Lung (tissue), 12 donors: ENCODE measurements around the gene ATP6V0D1. TPM values are rescaled to one million over a fixed set of nuclear protein-coding genes. Genes with fewer than 3 reads are reported as not detected.

Source experiments
- ATAC-seq: fragments of 200-7000 bp; cut with Tn5 transposase; one replicate; pipeline ENCODE4 v1.9.1; 2020; ENCODE audit warnings: moderate number of reproducible peaks; ENCODE audit not compliant: insufficient read depth, low FRiP score
- DNase-seq, 3 donors: peaks; one replicate each; pipeline ENCODE4 v3.0.0-alpha.2; 2013 to 2017
- H3K27ac ChIP-seq, 2 donors: one replicate each; pipeline ENCODE4 v1.5.1; 2013; ENCODE audit warnings: mild to moderate bottlenecking in 2 of 2, moderate library complexity in 2 of 2, control low read depth in 1 of 2, inconsistent platforms in 1 of 2, low read depth in 1 of 2, low read length in 1 of 2
- H3K27me3 ChIP-seq, 3 donors: one replicate each; pipeline ENCODE4 v1.5.1; 2013; ENCODE audit warnings: low read length in 2 of 3; ENCODE audit not compliant: control insufficient read depth in 3 of 3, insufficient read depth in 3 of 3
- H3K36me3 ChIP-seq, 4 donors: one replicate each; pipeline ENCODE4 v1.5.1; 2013; ENCODE audit warnings: low read length in 4 of 4, mild to moderate bottlenecking in 1 of 4, moderate library complexity in 1 of 4; ENCODE audit not compliant: control insufficient read depth in 4 of 4, insufficient read depth in 4 of 4
- H3K4me1 ChIP-seq, 5 donors: one replicate each; pipeline ENCODE4 v1.5.1; 2013; ENCODE audit warnings: low read length in 5 of 5, mild to moderate bottlenecking in 2 of 5, moderate library complexity in 1 of 5; ENCODE audit not compliant: control insufficient read depth in 5 of 5, insufficient read depth in 5 of 5
- H3K4me3 ChIP-seq: one replicate; pipeline ENCODE4 v1.5.1; 2013; ENCODE audit warnings: mild to moderate bottlenecking, control low read depth, moderate library complexity
- H3K9ac ChIP-seq, 2 donors: one replicate each; pipeline ENCODE4 v1.5.1; 2013; ENCODE audit warnings: low read length in 2 of 2, control low read depth in 1 of 2; ENCODE audit not compliant: insufficient read depth in 1 of 2
- H3K9me3 ChIP-seq, 4 donors: one replicate each; pipeline ENCODE4 v1.5.1; 2013; ENCODE audit warnings: low read length in 3 of 4, mild to moderate bottlenecking in 1 of 4, moderate library complexity in 1 of 4; ENCODE audit not compliant: control insufficient read depth in 4 of 4, insufficient read depth in 3 of 4
- CTCF ChIP-seq: IDR thresholded peaks from 2 replicates; pipeline ENCODE4 v1.5.1; 2012; ENCODE audit warnings: mild to moderate bottlenecking; ENCODE audit errors: control extremely low read depth, extremely low read depth
- WGBS, 2 donors: extraction: QIAGEN DNeasy Blood & Tissue Kit; methylation state at CpG; one replicate each; pipeline ENCODE4 v1.1.7; 2013; 5-methylcytosine and 5-hydroxymethylcytosine counted together
- polyA plus RNA-seq, 2 donors: library from polyadenylated mRNA; stranded (reverse); fragments of 200-250 nt; gene quantifications; one replicate each; pipeline ENCODE4 v1.2.1, GENCODE V29; 2013
- total RNA-seq, 2 donors: library from RNA; depleted of rRNA in 1 of 2; stranded (reverse); fragments of >200 nt in 1 of 2; gene quantifications; one replicate each; pipeline ENCODE4 v1.2.1, GENCODE V29; 2014 to 2021
- donor health status: control.
- donor health status: control.
- donor health status: Bipolar disorder and iron deficiency.
- donor health status: healthy.
- donor health status: DM: yes; HTN: yes; CAD: no.

ATP6V0D1 gene
- total and polyA plus RNA-seq, 4 donors = 39.6 to 249 (median 136) TPM

GRCh38 chr16:67483731-67484525 is 3.0 kb upstream of the ATP6V0D1 start:
- Histone ChIP-seq H3K27me3 (no peaks in the 10 kb centered on the region), H3K4me3 (no peak overlapping the region), H3K9ac (no peak overlapping the region), H3K4me1 (peaks cover 0 to 22% (median 4%) of the 10 kb centered on the region in 5 donors), H3K27ac (no peak overlapping the region), H3K36me3 (peaks cover 0 to 2% (median 0%) of the 10 kb centered on the region in 4 donors), H3K9me3 (no peaks in the 10 kb centered on the region)
- no peak for TF ChIP-seq CTCF
- 84 to 90% methylated on average over 12 of the region's 12 CpGs for WGBS, 2 donors
- DNase-seq = no peak
- ATAC-seq = no peak

GRCh38 chr16:67483150-67483549 is 2.2 kb upstream of the ATP6V0D1 start, which contains the start of gene AGRP:
Gene AGRP (minus strand): TSS chr16:67483547. CDS start chr16:67483398, 149 bp downstream.
- WGBS, 2 donors = 91 to 96% methylated on average over 3 to 6 of the region's 6 CpGs
- Histone ChIP-seq H3K36me3 (peaks cover 0 to 2% (median 0%) of the 10 kb centered on the region in 4 donors), H3K4me3 (no peak within 1 kb of the TSS), H3K27ac (peak within 1 kb of the TSS in 1 of 2 donors; percentile 13), H3K27me3 (no peaks in the 10 kb centered on the region), H3K4me1 (peaks cover 0 to 22% (median 4%) of the 10 kb centered on the region in 5 donors), H3K9me3 (no peaks in the 10 kb centered on the region), H3K9ac (no peak within 1 kb of the TSS)
- DNase-seq = no peak
- TF ChIP-seq CTCF = no peak
- ATAC-seq = no peak

DNA sequence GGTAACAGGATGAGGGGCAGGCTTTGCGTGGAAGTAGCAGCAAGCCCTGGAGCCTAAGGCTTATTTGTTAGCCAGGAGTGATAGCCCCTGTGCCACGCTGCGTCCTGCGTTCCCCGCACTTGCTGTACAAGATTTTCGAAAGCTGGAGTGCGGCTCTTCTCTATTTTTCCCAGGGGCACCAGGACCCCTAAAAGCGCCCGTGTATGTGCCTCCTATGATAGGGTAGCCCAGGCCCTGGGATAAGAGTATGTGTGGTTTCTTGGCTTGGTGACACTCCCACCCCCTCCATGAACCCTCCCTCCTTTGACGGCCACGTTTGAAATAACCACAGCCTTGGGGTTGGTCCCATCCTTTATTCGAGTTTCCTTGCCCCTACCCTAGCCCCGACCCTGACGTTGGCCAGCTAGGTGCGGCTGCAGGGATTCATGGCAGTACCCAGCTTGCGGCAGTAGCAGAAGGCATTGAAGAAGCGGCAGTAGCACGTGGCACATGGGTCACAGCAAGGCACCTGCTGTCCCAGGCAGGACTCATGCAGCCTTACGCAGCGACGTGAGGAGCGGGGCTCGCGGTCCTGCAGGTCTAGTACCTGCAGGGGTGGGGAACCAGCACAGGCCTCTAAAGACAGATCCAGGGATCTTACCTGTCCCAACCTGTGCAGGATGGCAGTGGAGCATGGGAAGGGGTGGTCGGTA is 1.4 kb upstream of the ATP6V0D1 start:
- no peak for TF ChIP-seq CTCF
- Histone ChIP-seq H3K36me3 (peaks cover 0 to 2% (median 0%) of the 10 kb centered on the region in 4 donors), H3K4me3 (no peak overlapping the region), H3K27ac (peak overlapping the region in 1 of 2 donors; percentile 86), H3K27me3 (no peaks in the 10 kb centered on the region), H3K4me1 (peaks cover 0 to 22% (median 4%) of the 10 kb centered on the region in 5 donors), H3K9ac (peak overlapping the region in 1 of 2 donors; percentile 69), H3K9me3 (no peaks in the 10 kb centered on the region)
- DNase-seq = no peak
- 65 to 67% methylated on average over 25 of the region's 25 CpGs for WGBS, 2 donors
- ATAC-seq = no peak
